22Rv1 (cell line): Measurements from ENCODE around the gene LGALS9.

Source experiments
- ZFX ChIP-seq: fragments of 450-650 bp; IDR thresholded peaks from 2 replicates; pipeline ENCODE4 v1.6.1; 2017; ENCODE audit warnings: antibody characterized with exemption, borderline replicate concordance
- TF ChIP-seq, protein P1 (sequence below): fragments of 450-650 bp; IDR thresholded peaks from 2 replicates; pipeline ENCODE4 v1.5.1; 2017; ENCODE audit warnings: mild to moderate bottlenecking

DNA sequence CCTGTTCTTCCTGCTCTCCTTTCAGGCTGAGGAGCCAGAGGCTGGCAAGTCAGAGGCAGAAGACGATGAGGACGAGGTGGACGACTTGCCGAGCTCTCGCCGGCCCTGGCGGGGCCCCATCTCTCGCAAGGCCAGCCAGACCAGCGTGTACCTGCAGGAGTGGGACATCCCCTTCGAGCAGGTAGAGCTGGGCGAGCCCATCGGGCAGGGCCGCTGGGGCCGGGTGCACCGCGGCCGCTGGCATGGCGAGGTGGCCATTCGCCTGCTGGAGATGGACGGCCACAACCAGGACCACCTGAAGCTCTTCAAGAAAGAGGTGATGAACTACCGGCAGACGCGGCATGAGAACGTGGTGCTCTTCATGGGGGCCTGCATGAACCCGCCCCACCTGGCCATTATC lies 25.6 kb upstream of the LGALS9 start:
- TF ChIP-seq, protein P1, sequence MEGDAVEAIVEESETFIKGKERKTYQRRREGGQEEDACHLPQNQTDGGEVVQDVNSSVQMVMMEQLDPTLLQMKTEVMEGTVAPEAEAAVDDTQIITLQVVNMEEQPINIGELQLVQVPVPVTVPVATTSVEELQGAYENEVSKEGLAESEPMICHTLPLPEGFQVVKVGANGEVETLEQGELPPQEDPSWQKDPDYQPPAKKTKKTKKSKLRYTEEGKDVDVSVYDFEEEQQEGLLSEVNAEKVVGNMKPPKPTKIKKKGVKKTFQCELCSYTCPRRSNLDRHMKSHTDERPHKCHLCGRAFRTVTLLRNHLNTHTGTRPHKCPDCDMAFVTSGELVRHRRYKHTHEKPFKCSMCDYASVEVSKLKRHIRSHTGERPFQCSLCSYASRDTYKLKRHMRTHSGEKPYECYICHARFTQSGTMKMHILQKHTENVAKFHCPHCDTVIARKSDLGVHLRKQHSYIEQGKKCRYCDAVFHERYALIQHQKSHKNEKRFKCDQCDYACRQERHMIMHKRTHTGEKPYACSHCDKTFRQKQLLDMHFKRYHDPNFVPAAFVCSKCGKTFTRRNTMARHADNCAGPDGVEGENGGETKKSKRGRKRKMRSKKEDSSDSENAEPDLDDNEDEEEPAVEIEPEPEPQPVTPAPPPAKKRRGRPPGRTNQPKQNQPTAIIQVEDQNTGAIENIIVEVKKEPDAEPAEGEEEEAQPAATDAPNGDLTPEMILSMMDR = no peak
- no peak for TF ChIP-seq ZFX
